GM18499 (cell line): ENCODE data around the gene ZNF613.
"Not testable (repeated sequence)": the region's sequence is repeated elsewhere in the genome, so short reads cannot be mapped to it uniquely, and the experiment has no call there.

Experiments
- ATAC-seq: cut with Tn5 transposase; IDR thresholded peaks from one replicate; pipeline ENCODE4 v1.9.1; 2021; ENCODE audit warnings: moderate number of reproducible peaks; ENCODE audit not compliant: insufficient read depth, unreplicated experiment

ZNF613 gene

DNA sequence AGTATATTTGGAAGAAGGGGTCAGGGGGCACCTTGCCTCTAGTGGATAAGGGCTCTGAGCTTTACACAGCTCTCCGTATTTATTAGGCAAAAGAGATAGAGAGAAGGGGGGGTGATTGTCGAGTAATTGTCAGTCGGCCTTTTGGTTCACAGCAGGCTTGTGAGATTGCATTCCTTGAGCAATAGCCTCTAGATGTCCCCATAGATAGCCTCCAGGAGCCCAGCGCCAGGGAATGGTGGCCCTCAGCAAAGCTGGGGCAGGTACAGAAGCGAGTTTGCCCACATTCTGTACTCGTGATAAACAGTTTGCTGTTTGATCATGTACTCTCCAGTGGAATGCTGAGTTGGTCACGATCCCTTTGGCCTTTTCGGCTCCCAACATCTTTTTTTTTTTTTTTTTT is 4.6 kb downstream of the ZNF613 start:
- ATAC-seq: no peak

- ATAC-seq: no peak
Measured at GRCh38 chr19:51938936-51939335, 11.7 kb downstream of the ZNF613 start.

GRCh38 chr19:51944798-51945552 is 17.7 kb downstream of the ZNF613 start:
- ATAC-seq: no peak

DNA sequence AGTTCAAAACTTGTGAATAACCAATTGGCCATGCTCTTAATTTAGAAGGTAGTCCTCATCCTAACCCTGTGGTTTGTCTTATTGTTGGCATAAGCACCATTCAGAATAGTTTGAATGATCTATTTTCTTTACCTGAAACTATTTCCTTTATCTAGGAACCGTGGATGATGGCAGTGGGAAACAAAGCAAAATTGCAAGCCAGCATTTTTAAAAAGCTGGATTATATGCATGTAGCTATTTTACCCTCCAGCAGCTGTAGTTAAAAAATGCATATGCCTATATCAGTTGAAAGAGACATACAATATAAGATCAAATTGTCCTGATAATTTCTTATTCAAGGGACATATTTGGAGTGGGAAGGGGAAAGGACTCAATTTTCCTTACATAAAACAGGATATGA is 19.3 kb downstream of the ZNF613 start:
- no peak for ATAC-seq

GRCh38 chr19:51948975-51949374 is 21.7 kb downstream of the ZNF613 start:
- ATAC-seq: no peak

DNA sequence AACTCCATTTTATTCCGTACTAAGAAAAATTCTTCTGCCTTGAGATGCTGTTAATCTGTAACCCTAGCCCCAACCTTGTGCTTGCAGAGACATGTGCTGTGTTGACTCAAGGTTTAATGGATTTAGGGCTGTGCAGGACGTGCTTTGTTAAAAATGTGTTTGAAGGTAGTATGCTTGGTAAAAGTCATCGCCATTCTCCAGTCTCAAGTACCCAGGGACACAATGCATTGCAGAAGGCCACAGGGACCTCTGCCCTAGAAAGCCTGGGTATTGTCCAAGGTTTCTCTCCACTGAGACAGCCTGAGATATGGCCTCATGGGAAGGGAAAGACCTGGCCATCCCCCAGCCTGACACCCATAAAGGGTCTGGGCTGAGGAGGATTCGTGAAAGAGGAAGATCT is 30.6 kb downstream of the ZNF613 start:
- not testable (repeated sequence) for ATAC-seq

DNA sequence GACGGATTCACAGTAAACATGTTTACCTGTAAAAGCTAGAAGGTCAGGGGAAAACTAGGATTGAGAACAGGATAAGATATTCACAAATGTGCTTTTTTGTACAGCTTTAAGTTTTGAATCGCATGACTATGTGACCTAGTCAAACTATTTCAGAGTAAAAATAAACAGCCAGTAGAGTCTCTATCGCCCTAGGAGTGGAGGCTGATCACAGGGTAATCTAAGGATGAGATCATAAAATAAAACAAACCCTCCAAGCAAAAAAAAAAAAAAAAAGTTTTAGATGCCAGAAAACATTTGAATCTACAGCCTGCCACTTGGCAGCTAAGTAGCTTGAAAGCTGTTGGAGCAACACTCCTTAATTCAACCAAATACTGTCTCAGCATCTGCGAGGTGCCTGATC is 32.5 kb downstream of the ZNF613 start:
- no peak for ATAC-seq

DNA sequence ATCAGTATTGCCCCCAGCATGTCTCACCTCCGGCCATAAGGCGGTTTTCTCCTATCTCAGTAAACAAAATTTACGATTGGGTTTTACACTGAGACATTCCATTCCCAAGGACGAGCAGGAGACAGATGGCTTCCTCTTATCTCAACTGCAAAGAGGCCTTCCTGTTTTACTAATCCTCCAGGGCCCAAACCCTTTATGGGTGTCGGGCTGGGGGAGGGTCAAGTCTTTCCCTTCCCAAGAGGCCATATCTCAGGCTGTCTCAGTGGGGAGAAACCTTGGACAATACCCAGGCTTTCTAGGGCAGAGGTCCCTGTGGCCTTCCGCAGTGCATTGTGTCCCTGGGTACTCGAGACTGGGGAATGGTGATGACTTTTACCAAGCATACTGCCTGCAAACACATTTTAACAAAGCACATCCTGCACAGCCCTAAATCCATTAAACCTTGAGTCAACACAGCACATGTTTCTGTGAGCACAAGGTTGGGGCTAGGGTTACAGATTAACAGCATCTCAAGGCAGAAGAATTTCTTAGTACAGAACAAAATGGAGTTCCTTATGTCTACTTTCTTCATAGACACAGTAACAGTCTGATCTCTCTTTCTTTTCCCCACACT is 33.5 kb downstream of the ZNF613 start:
- not testable (repeated sequence) for ATAC-seq

GRCh38 chr19:51965583-51965982 is 38.3 kb downstream of the ZNF613 start:
- ATAC-seq: no peak

DNA sequence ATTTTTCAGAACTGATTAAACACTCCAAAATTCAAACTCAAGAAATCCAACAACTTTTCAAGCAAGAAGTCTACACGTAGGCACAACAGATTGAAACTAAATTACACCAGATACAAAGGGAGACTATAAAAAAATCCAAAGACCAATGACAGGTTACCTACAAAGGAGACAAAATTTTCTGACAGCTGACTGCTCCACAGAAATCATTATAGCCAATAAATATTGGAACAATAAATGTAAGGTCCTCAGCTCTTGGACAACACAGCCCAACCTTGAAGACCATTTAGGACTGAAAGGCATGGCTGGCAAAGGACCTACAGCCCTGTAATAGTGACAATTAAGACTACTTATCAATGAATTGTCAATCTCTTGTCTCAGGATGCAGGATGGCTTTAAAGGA is 43.4 kb downstream of the ZNF613 start:
- ATAC-seq: no peak

DNA sequence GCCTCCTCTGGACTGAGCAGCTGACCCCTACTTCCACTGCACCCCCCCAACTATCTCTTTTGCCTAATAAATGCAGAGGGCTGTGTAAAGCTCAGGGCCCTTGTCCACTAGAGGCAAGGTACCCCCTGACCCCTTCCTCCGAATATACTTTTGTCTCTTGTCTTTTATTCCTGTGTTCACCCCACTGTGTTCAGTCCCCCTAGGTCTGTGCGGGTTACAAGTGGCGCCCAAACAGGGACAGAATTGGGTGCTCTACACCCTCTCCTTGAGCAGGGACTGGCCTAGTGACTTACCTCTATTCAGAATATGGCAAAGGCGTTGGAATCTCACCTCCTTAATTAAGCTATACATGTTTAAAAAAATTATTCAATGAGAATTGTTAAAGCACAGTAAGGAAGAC is 44.4 kb downstream of the ZNF613 start:
- no peak for ATAC-seq

- not testable (repeated sequence) for ATAC-seq
Measured at GRCh38 chr19:51975787-51976186, 48.5 kb downstream of the ZNF613 start.

DNA sequence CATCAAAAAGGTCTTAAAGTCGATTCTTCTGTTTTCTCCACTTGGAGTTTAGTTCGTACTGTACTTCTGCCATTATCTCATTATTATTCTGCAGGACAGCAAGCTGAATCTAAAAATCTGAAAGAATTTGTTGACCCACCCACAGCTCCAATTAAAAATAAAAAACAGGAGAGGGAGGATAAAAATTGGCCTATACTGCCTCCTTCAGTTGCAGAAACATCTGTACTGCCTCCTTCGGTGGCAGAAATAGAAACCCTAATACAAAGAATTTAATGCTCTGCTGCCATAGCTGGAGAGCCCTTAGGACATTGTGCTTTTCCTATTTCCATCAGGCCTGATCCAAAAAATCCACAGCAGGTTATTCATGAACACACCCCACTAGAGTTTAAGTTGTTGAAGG is 49.6 kb downstream of the ZNF613 start:
- no peak for ATAC-seq

DNA sequence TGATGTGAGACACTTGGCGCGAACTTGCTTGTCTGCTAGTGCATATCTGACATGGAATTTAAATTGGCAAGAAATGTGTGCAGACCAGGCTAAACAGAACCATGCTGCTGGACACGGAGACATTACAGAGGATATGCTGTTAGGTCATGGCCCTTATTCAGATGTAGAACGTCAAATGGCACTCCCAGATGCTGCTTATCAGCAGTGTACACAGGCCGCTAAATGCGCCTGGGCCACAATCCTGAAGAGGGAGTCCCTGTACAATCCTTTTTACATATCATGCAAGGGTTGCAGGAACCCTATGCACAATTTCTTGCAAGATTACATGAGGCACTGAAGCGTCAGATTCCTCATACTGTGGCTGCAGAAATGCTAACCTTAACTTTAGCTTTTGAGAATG is 50.1 kb downstream of the ZNF613 start:
- no peak for ATAC-seq

DNA sequence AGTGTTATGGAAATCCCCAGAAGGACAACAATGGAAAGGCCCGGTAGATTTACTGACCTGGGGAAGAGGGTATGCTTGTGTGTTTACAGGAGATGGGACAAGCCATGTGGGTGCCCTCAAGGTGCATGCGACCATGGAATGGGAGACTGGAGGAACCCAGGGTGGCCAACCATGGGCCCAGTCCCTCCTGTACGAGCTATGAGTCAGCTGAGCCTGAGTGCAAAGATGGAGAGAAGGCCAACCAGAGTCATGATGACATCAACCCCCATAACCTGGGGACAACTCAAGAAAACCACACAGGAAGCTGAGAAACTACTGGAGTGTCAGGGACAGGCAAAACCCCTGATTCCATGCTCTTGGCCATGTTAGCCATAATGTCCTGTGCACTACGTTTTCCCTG is 51.6 kb downstream of the ZNF613 start:
- no peak for ATAC-seq

DNA sequence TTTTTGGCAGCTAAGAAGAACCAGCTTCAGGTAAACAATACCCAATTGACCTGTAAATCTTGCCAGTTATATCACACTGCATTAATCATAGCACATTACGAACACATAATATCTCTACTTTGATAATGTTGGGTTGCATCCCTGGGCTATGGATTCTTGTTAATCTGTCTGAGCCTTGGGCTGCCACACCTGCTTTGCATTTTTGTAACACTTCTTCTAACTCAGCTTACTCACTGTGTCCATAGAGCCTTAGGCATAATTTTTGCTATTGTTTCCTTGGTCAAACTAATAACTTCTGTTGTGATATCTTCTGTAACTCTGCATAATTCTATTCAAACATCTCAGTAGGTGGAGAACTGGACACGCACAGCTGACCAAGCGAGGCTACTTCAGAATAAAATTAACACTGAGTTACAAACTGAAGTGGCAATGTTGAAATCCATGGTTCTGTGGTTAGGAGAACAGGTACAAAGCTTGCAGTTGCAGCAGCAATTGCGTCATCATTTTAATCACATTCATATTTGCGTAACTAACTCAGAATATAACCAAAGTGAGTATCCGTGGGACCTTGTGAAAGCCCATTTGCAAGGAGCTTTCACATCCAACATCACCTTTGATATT is 53.0 kb downstream of the ZNF613 start:
- no peak for ATAC-seq

- ATAC-seq: not testable (repeated sequence)
Measured at GRCh38 chr19:51980926-51981325, 53.7 kb downstream of the ZNF613 start.

DNA sequence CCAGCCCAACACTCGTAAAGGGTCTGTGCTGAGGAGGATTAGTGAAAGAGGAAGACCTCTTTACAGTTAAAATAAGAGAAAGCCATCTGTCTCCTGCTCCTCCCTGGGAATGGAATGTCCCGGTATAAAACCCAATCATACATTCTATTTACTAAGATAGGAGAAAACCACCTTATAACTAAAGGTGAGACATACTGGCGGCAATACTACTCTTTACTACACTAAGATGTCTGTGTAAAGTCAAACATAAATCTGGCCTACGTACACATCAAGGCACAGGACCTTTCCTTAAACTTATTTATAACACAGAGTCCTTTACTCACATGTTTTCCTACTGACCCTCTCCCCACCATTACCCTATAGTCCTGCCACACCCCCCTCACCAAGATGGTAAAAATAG is 56.1 kb downstream of the ZNF613 start:
- ATAC-seq: no peak

- peak; percentile 89 for ATAC-seq
Measured at GRCh38 chr19:51986309-51987291, 59.3 kb downstream of the ZNF613 start, which contains the start of gene ZNF350. TSS of gene ZNF350 (minus strand) at chr19:51986840. CDS start at chr19:51974360, 12,480 bp downstream.

DNA sequence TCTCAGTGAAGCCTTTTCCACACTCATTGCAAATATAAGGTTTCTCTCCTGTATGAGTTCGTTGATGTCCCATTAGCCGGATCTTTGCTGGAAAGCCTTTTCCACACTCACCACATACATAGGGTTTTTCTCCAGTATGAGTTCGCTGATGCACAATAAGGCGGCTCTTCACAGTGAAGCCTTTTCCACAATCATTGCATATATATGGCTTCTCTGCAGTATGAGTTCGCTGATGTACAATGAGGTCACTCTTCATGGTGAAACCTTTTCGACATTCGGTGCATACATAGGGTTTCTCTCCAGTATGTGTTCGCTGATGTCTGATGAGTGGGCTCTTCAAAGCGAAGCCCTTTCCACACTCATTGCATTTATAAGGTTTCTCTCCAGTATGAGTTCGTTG is 66.2 kb downstream of the ZNF613 start:
- ATAC-seq: no peak
